Neural progenitor cell (in vitro differentiated cells): ENCODE data around the gene MGLL. TPM values are rescaled to one million over a fixed set of nuclear protein-coding genes. Genes with fewer than 3 reads are reported as not detected.
A peak's percentile ranks its signal among the peaks of the same experiment; 100 is the strongest.

ENCODE experiments used
- DNase-seq: peaks from one replicate; pipeline ENCODE4 v3.0.0-alpha.2; 2016; ENCODE audit warnings: low spot score
- H2AFZ ChIP-seq: fragments of 200-600 bp; sonication (generic); replicated peaks from 2 replicates; pipeline ENCODE4 v1.6.1; 2016; ENCODE audit warnings: antibody characterized with exemption
- H3F3A ChIP-seq: fragments of 200-600 bp; sonication (generic); 2 replicates; pipeline ENCODE4 v1.6.1; 2016; ENCODE audit warnings: antibody characterized with exemption, low read depth
- H3K27ac ChIP-seq: fragments of 200-600 bp; sonication (generic); 2 replicates; pipeline ENCODE4 v1.5.1; 2016; ENCODE audit warnings: mild to moderate bottlenecking
- H3K27me3 ChIP-seq: fragments of 200-600 bp; sonication (generic); 2 replicates; pipeline ENCODE4 v1.6.1; 2016; ENCODE audit warnings: mild to moderate bottlenecking, moderate library complexity
- H3K36me3 ChIP-seq: fragments of 200-600 bp; sonication (generic); 2 replicates; pipeline ENCODE4 v1.5.1; 2016
- H3K4me1 ChIP-seq: fragments of 200-600 bp; sonication (generic); 2 replicates; pipeline ENCODE4 v1.6.1; 2016; ENCODE audit warnings: mixed run types
- H3K4me2 ChIP-seq: fragments of 200-600 bp; sonication (generic); 2 replicates; pipeline ENCODE4 v1.6.1; 2016
- H3K4me3 ChIP-seq: fragments of 200-600 bp; sonication (generic); 2 replicates; pipeline ENCODE4 v1.5.1; 2016
- H3K79me2 ChIP-seq: fragments of 200-600 bp; sonication (generic); 2 replicates; pipeline ENCODE4 v1.6.1; 2016; ENCODE audit warnings: low read depth
- H3K9ac ChIP-seq: fragments of 200-600 bp; sonication (generic); 2 replicates; pipeline ENCODE4 v1.6.1; 2016
- H3K9me3 ChIP-seq: fragments of 200-600 bp; sonication (generic); 2 replicates; pipeline ENCODE4 v1.5.1; 2016; ENCODE audit warnings: low read depth
- H4K20me1 ChIP-seq: fragments of 200-600 bp; sonication (generic); 2 replicates; pipeline ENCODE4 v1.6.1; 2016; ENCODE audit warnings: low read depth
- H3K27ac Mint-ChIP-seq: 3 replicates; pipeline ENCODE4 v1.8.0; 2021; ENCODE audit warnings: mixed read lengths
- H3K27me3 Mint-ChIP-seq: 2 replicates; pipeline ENCODE4 v1.8.0; 2022; ENCODE audit warnings: low read depth, mild to moderate bottlenecking, inconsistent platforms, moderate library complexity, mixed read lengths; ENCODE audit not compliant: insufficient read depth
- H3K36me3 Mint-ChIP-seq: 3 replicates; pipeline ENCODE4 v1.8.0; 2021; ENCODE audit warnings: mixed read lengths
- H3K4me1 Mint-ChIP-seq: 3 replicates; pipeline ENCODE4 v1.8.0; 2021; ENCODE audit warnings: mixed read lengths
- H3K4me3 Mint-ChIP-seq: 3 replicates; pipeline ENCODE4 v1.8.0; 2021; ENCODE audit warnings: mild to moderate bottlenecking, moderate library complexity, mixed read lengths
- H3K9me3 Mint-ChIP-seq: 3 replicates; pipeline ENCODE4 v1.8.0; 2020; ENCODE audit warnings: mixed read lengths
- EZH2 ChIP-seq: fragments of 200-600 bp; sonication (generic); IDR thresholded peaks from 2 replicates; pipeline ENCODE4 v1.6.1; 2017; ENCODE audit warnings: antibody characterized with exemption, mild to moderate bottlenecking, moderate library complexity
- EZH2phosphoT487 ChIP-seq: fragments of 200-600 bp; sonication (generic); IDR thresholded peaks from 2 replicates; pipeline ENCODE4 v1.6.1; 2017; ENCODE audit warnings: antibody characterized with exemption
- total RNA-seq: library from RNA; depleted of rRNA; stranded (reverse); fragments of >200 nt; gene quantifications from 2 replicates; pipeline ENCODE4 v1.2.3, GENCODE V29; 2015; ENCODE audit warnings: low replicate concordance
- TF ChIP-seq, protein P1 (sequence below): fragments of 200-600 bp; sonication (generic); IDR thresholded peaks from 2 replicates; pipeline ENCODE4 v1.5.1; 2017; ENCODE audit warnings: antibody characterized with exemption, mild to moderate bottlenecking

The MGLL gene
- total RNA-seq, 1 donor from 2014 or later = 0.15 TPM

DNA sequence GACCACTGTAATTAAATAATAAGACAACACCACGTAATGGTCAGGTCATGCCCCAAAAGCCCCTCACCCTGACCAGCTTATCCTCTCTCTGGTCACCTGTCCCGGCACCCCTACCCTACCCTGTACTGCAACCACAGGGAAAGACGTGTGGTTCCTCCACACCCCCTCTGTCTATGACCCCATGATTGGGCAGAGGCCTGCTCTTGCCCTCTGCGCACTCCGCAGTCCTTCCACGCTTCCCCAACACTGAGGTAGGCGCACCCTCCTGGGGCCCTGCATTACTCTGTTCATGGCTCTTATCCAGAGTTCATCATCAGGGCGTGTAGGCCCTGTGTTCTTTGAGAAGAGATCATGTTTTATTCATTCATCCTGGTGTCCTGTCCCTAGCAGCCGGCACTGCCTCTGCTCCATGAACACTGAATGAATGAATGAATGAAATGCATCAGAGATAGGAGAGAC is 33.8 kb downstream of the MGLL start:
- Histone ChIP-seq H3K9ac (no peak overlapping the region), H3K9me3 (no peaks in the 10 kb centered on the region), H3K79me2 (no peaks in the 10 kb centered on the region), H3F3A (no peaks in the 10 kb centered on the region), H3K4me2 (no peak overlapping the region), H3K4me1 (peaks cover 10% of the 10 kb centered on the region), H2AFZ (no peak overlapping the region), H3K36me3 (no peaks in the 10 kb centered on the region), H3K27me3 (no peaks in the 10 kb centered on the region), H3K27ac (no peak overlapping the region), H3K4me3 (no peak overlapping the region), H4K20me1 (no peaks in the 10 kb centered on the region)
- Mint-ChIP-seq H3K9me3 (no peaks in the 10 kb centered on the region), H3K27me3 (peaks cover 9% of the 10 kb centered on the region), H3K36me3 (no peaks in the 10 kb centered on the region), H3K27ac (peak overlapping the region; percentile 30), H3K4me1 (peaks cover 40% of the 10 kb centered on the region), H3K4me3 (peak overlapping the region; percentile 7)
- no peak for DNase-seq
- no peak for TF ChIP-seq EZH2
- TF ChIP-seq, protein P1, sequence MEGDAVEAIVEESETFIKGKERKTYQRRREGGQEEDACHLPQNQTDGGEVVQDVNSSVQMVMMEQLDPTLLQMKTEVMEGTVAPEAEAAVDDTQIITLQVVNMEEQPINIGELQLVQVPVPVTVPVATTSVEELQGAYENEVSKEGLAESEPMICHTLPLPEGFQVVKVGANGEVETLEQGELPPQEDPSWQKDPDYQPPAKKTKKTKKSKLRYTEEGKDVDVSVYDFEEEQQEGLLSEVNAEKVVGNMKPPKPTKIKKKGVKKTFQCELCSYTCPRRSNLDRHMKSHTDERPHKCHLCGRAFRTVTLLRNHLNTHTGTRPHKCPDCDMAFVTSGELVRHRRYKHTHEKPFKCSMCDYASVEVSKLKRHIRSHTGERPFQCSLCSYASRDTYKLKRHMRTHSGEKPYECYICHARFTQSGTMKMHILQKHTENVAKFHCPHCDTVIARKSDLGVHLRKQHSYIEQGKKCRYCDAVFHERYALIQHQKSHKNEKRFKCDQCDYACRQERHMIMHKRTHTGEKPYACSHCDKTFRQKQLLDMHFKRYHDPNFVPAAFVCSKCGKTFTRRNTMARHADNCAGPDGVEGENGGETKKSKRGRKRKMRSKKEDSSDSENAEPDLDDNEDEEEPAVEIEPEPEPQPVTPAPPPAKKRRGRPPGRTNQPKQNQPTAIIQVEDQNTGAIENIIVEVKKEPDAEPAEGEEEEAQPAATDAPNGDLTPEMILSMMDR = no peak

DNA sequence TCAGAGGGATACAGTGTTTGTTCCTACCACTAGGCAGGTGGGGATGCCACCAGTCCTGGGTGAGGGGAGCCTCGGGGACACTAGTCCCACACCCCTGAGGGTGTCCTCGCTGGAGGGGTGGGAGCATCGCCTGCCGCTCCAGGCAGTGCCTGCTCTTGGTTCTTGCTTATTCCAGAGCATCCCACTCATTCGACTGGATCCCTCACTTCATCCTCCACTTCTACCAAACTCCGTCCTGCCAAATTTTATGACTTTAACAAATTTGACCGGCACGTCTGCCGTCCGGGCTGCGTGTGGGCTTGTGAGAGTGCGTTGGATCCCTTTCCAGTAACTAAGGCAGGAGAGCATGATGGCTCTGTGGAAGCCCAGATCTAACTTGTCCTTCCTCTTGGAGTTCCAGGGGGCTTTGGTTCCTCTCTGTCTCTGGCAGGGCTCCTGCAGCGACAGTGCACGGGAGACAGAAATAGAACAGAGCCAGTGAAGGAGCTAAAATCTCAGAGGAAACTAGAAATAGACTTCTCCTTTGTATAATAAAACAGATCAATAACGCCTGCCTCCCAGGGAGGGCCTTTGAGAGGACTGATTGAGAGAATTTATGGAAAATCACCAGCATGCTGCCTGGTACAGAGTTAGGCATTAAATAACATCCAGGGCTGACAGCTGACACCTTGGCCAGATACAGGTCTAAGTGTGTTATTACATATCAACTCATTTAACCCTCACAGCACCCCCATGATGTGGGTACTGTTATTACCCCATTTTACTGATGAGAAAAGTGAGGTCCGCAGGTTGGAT is 34.5 kb downstream of the MGLL start:
- H3K27ac ChIP-seq = no peak overlapping the region
- peaks cover 9% of the 10 kb centered on the region for H3K27me3 Mint-ChIP-seq
- TF ChIP-seq EZH2phosphoT487 = no peak
- TF ChIP-seq EZH2 = no peak

DNA sequence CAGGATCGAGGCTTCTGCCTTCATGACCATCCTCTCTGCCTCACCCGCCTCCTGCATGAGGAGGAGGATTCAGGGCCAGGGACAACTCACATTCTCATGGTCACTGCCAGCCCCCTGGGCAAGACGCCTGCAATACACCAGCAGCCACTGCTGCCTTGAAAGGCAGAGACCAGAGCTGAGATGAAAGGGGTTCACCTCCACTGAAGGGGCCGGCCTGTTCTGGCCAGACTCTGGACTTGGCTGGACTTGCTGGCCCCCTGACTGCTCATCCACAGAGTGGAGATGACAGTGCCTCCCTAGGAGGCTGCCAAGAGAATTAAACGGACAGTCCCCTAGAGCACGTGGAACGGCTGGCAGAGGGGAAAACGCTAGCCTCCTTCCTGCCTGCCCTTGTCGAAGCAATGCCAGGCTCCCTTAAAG is 35.2 kb downstream of the MGLL start:
- no peaks in the 10 kb centered on the region for H3K36me3 Mint-ChIP-seq
- Histone ChIP-seq H3K79me2 (no peaks in the 10 kb centered on the region), H3K4me1 (peaks cover 10% of the 10 kb centered on the region), H3K4me2 (no peak overlapping the region), H3K36me3 (no peaks in the 10 kb centered on the region), H3K9ac (no peak overlapping the region), H4K20me1 (no peaks in the 10 kb centered on the region), H3F3A (no peaks in the 10 kb centered on the region), H2AFZ (no peak overlapping the region), H3K27me3 (no peaks in the 10 kb centered on the region), H3K4me3 (no peak overlapping the region), H3K9me3 (no peaks in the 10 kb centered on the region), H3K27ac (no peak overlapping the region)
- no peak overlapping the region for H3K27ac Mint-ChIP-seq
- TF ChIP-seq EZH2 (no peak), EZH2phosphoT487 (no peak)
- TF ChIP-seq, protein P1 = no peak
- peaks cover 9% of the 10 kb centered on the region for H3K27me3 Mint-ChIP-seq
- H3K4me1 Mint-ChIP-seq = peaks cover 40% of the 10 kb centered on the region
- H3K9me3 Mint-ChIP-seq = no peaks in the 10 kb centered on the region
- no peak for DNase-seq
- no peak overlapping the region for H3K4me3 Mint-ChIP-seq

More for the DNA sequence above, 34.5 kb downstream of the MGLL start:
- H3K27me3 ChIP-seq = no peaks in the 10 kb centered on the region
- H3K4me3 Mint-ChIP-seq = no peak overlapping the region
- peaks cover 10% of the 10 kb centered on the region for H3K4me1 ChIP-seq
- no peak overlapping the region for H3K4me2 ChIP-seq
- no peak overlapping the region for H2AFZ ChIP-seq
- no peaks in the 10 kb centered on the region for H3K79me2 ChIP-seq
- no peaks in the 10 kb centered on the region for H4K20me1 ChIP-seq
- H3K27ac Mint-ChIP-seq = peak overlapping the region; percentile 72
- no peaks in the 10 kb centered on the region for H3F3A ChIP-seq
- no peaks in the 10 kb centered on the region for H3K36me3 Mint-ChIP-seq
- no peaks in the 10 kb centered on the region for H3K36me3 ChIP-seq
- H3K9ac ChIP-seq = no peak overlapping the region
- no peaks in the 10 kb centered on the region for H3K9me3 Mint-ChIP-seq
- DNase-seq = no peak
- H3K4me3 ChIP-seq = no peak overlapping the region
- H3K9me3 ChIP-seq = no peaks in the 10 kb centered on the region
- peaks cover 40% of the 10 kb centered on the region for H3K4me1 Mint-ChIP-seq
